Ishikawa (cell line): Measurements from ENCODE around the gene DGLUCY.

ENCODE experiments used
- CEBPB ChIP-seq: IDR thresholded peaks from 2 replicates; pipeline ENCODE4 v1.6.1; 2012
- EGR1 ChIP-seq: IDR thresholded peaks from 2 replicates; pipeline ENCODE4 v1.6.1; 2012

GRCh38 chr14:91230397-91231035, 116.6 kb downstream of the DGLUCY start:
- no peak for TF ChIP-seq EGR1
- TF ChIP-seq CEBPB: no peak
